ENCODE results near the gene KCTD7. TPM values are rescaled to one million over a fixed set of nuclear protein-coding genes. Genes with fewer than 3 reads are reported as not detected.
A peak's percentile ranks its signal among the peaks of the same experiment; 100 is the strongest.
"Not testable (repeated sequence)": the region's sequence is repeated elsewhere in the genome, so short reads cannot be mapped to it uniquely, and the experiment has no call there.

KCTD7 gene
- total RNA-seq (10 to 100 TPM; 15.3 to 23.3 (median 19.6) TPM), polyA plus RNA-seq (1 to 10 TPM; 3.2 to 7.3 (median 3.6) TPM)

GRCh38 chr7:66628361-66629221 lies at the start of gene KCTD7:
Gene KCTD7 (plus strand): TSS chr7:66628881. CDS start chr7:66629065, 184 bp downstream.
- Histone ChIP-seq H3K36me3 (peaks cover 0 to 5% (median 2%) of the 10 kb centered on the region in 4 donors), H3K27ac (peak within 1 kb of the TSS; percentile 95 to 97 (median 96)), H3K9me3 (no peaks in the 10 kb centered on the region), H3K4me1 (peaks cover 0 to 48% (median 36%) of the 10 kb centered on the region in 4 donors), H3K27me3 (no peaks in the 10 kb centered on the region), H3K4me3 (peak within 1 kb of the TSS; percentile 64 to 90 (median 72))
- peak; percentile 99 for DNase-seq
- TF ChIP-seq, protein P1, sequence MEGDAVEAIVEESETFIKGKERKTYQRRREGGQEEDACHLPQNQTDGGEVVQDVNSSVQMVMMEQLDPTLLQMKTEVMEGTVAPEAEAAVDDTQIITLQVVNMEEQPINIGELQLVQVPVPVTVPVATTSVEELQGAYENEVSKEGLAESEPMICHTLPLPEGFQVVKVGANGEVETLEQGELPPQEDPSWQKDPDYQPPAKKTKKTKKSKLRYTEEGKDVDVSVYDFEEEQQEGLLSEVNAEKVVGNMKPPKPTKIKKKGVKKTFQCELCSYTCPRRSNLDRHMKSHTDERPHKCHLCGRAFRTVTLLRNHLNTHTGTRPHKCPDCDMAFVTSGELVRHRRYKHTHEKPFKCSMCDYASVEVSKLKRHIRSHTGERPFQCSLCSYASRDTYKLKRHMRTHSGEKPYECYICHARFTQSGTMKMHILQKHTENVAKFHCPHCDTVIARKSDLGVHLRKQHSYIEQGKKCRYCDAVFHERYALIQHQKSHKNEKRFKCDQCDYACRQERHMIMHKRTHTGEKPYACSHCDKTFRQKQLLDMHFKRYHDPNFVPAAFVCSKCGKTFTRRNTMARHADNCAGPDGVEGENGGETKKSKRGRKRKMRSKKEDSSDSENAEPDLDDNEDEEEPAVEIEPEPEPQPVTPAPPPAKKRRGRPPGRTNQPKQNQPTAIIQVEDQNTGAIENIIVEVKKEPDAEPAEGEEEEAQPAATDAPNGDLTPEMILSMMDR (IDR thresholded peaks at IDR 0.05): no peak
- peak; percentile 98 to 99 for TF ChIP-seq POLR2A (IDR thresholded peaks at IDR 0.05)
- TF ChIP-seq EP300 (IDR thresholded peaks at IDR 0.05): no peak
- peak; percentile 100 for TF ChIP-seq POLR2AphosphoS5 (IDR thresholded peaks at IDR 0.05)
- intact Hi-C loops (cut with DNase I): loop anchor here (1.0 to 5.0 kb wide), 4 partner anchors 26 to 876 kb away; no protein-coding TSS in a partner anchor
- WGBS, 2 donors: 0 to 1% methylated on average over 92 to 93 of the region's 93 CpGs

DNA sequence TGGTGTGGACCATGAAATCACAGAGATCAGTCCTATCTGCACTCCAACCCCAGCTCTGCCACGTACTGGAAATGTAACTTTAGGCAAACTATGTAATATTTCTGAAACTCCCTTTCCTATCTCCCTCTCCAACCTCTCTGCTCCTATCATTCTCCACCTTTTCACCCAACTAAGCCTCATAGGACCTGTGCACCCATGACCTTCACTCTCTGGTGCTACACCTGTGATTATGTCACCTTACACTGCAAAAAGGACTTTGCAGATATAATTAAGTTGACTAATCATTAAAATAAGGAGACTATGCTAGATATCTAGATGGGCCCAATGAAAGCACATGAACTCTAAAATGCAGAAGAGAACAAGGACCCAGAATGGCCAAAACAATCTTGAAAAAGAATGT lies 48.3 kb upstream of the KCTD7 start:
- H3K27ac ChIP-seq; DNase-seq; H3K9me3 ChIP-seq; intact Hi-C loops (cut with DNase I); H3K27me3 ChIP-seq; H3K4me3 ChIP-seq: not testable (repeated sequence)
- H3K4me1 ChIP-seq: peaks cover 0 to 17% (median 5%) of the 10 kb centered on the region in 4 donors
- 81 to 100% methylated on average over 1 of the region's 1 CpG for whole genome bisulfite sequencing, 2 donors
- H3K36me3 ChIP-seq: peaks cover 0 to 33% (median 2%) of the 10 kb centered on the region in 4 donors

- H3K27ac ChIP-seq; H3K4me3 ChIP-seq; intact Hi-C loops (cut with DNase I); DNase-seq; H3K9me3 ChIP-seq; H3K27me3 ChIP-seq: not testable (repeated sequence)
- WGBS, 2 donors: 88 to 96% methylated on average over 4 of the region's 4 CpGs
- H3K36me3 ChIP-seq: peaks cover 0 to 21% (median 2%) of the 10 kb centered on the region in 4 donors
- peaks cover 0 to 26% (median 13%) of the 10 kb centered on the region in 4 donors for H3K4me1 ChIP-seq
These were observed 45.7 kb upstream of the KCTD7 start for GRCh38 chr7:66582816-66583489.

GRCh38 chr7:66583490-66584110 lies 45.1 kb upstream of the KCTD7 start:
- intact Hi-C loops (cut with DNase I): no loop called here
- WGBS, 2 donors: 87 to 91% methylated on average over 2 of the region's 2 CpGs
- no peaks in the 10 kb centered on the region for H3K9me3 ChIP-seq

DNA sequence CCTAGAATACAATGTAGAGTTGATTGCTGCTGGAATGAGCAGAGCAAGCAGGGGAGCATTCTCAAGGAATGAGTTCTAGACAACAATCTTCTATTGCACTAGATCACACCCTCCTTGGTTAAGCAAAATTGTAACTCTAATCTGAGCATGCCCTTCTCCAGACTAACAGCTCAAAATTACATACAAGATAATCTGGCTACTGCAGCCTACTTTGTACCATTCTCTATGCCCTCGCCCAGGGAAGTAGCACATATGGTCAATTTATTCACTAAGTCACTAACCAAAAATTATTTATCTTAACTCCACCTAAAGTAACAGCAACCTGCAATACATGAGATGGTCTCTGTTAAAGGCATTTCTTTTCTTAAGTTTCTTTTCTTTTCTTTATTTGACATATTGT lies 42.5 kb upstream of the KCTD7 start:
- no peak for DNase-seq
- no peaks in the 10 kb centered on the region for H3K9me3 ChIP-seq
- intact Hi-C loops (cut with DNase I): no loop called here
- WGBS, 2 donors: 90 to 93% methylated on average over 1 of the region's 1 CpG
- H3K4me3 ChIP-seq: no peak overlapping the region
- H3K36me3 ChIP-seq: peaks cover 0 to 21% (median 2%) of the 10 kb centered on the region in 4 donors
- no peaks in the 10 kb centered on the region for H3K27me3 ChIP-seq
- H3K27ac ChIP-seq: peak overlapping the region in 1 of 4 donors; percentile 93
- no peak for TF ChIP-seq EP300 (IDR thresholded peaks at IDR 0.05)
- TF ChIP-seq POLR2A (IDR thresholded peaks at IDR 0.05): no peak
- TF ChIP-seq POLR2AphosphoS5 (IDR thresholded peaks at IDR 0.05): no peak
- TF ChIP-seq, protein P1 (IDR thresholded peaks at IDR 0.05): no peak
- peaks cover 0 to 56% (median 37%) of the 10 kb centered on the region in 4 donors for H3K4me1 ChIP-seq

More at GRCh38 chr7:66583490-66584110, 45.1 kb upstream of the KCTD7 start:
- Histone ChIP-seq H3K27me3 (no peaks in the 10 kb centered on the region), H3K4me3 (no peak overlapping the region), H3K36me3 (peaks cover 0 to 21% (median 2%) of the 10 kb centered on the region in 4 donors), H3K4me1 (peaks cover 0 to 33% (median 16%) of the 10 kb centered on the region in 4 donors), H3K27ac (no peak overlapping the region)
- TF ChIP-seq POLR2AphosphoS5 (IDR thresholded peaks at IDR 0.05) (no peak), EP300 (IDR thresholded peaks at IDR 0.05) (no peak)
- DNase-seq: no peak

GRCh38 chr7:66588226-66588625 lies 40.5 kb upstream of the KCTD7 start:
- H3K27me3 ChIP-seq; H3K4me3 ChIP-seq; H3K9me3 ChIP-seq; DNase-seq; intact Hi-C loops (cut with DNase I); H3K36me3 ChIP-seq: not testable (repeated sequence)
- H3K4me1 ChIP-seq: peaks cover 0 to 60% (median 43%) of the 10 kb centered on the region in 4 donors
- 97 to 100% methylated on average over 1 of the region's 1 CpG for WGBS, 2 donors
- peak overlapping the region in 2 of 4 donors; percentile 93 to 94 for H3K27ac ChIP-seq

DNA sequence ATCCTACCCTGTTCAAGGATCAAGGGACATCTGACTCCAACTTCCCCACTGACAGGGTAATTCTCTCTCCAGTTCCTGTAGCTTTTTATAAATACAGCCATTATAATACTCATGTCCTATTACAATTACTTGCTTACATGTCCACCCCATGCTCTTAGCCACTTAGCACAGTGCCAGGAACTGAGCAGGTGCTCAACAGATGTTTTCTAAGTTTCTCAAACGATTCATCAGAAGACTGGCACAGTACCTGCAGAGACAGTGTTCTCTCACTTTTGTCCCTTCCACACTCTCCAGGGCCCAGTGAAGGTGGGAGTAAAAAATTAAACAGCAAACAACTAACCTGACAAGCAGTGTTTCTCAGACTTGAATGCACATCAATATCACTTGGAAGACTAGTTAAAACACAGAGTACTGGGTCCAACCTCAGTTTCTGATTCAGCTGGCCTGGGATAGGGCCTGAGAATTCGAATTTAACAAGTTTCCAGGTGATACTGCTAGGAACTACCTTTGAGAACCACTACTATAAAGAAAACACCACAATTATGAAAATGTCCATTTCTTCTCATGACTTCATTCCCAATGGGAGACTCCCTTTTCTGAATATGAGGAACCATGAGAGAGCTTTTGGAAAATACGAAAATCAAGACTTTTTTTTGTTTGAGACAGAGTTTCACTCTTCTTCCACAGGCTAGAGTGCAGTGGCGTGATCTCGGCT lies 39.7 kb upstream of the KCTD7 start:
- H3K27me3 ChIP-seq; H3K9me3 ChIP-seq; H3K4me3 ChIP-seq; DNase-seq; H3K36me3 ChIP-seq; intact Hi-C loops (cut with DNase I): not testable (repeated sequence)
- Histone ChIP-seq H3K4me1 (peaks cover 0 to 60% (median 43%) of the 10 kb centered on the region in 4 donors), H3K27ac (peak overlapping the region in 3 of 4 donors; percentile 93 to 99 (median 94))
- 72 to 78% methylated on average over 5 of the region's 5 CpGs for WGBS, 2 donors

DNA sequence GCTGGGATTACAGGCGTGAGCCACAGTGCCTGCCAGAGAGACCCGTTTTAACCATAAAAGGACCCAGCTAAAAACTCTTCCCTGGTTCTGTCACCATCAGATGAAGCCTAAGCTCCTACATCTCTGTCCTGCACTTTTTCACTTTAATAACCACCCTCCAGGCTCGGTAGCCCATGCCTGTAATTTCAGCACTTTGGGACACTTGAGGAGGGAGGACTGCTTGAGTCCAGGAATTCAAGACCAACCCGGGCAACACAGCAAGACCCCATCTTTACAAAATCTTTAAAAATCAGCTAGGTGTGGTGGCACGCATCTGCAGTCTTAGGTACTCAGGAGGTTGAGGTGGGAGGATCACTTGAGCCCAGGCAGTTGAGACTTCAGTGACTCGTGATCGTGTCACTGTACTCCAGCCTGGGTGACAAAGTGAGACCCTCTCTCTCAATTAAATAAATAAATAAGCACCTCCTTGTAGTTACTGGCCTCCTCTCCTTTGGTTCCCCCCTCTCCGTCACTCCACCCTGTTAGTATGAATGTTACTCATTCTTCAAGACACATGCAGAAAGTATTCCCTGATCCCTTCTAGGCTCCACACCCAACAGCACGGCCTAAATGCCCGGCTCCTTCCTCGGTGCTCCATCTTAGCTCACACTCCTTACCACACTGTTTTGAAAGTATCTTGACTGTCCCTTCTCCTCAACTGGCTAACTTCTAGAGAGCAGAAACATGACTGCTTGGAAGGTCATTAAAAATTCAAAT lies 38.2 kb upstream of the KCTD7 start:
- H3K27me3 ChIP-seq, H3K36me3 ChIP-seq, DNase-seq, H3K9me3 ChIP-seq: not testable (repeated sequence)
- WGBS, 2 donors: 61 to 76% methylated on average over 11 of the region's 11 CpGs
- Histone ChIP-seq H3K4me1 (peaks cover 0 to 60% (median 43%) of the 10 kb centered on the region in 4 donors), H3K27ac (peak overlapping the region; percentile 93 to 99 (median 96)), H3K4me3 (peak overlapping the region; percentile 71 to 94 (median 87))
- intact Hi-C loops (cut with DNase I): loop anchor here (1.0 to 5.0 kb wide), 2 partner anchors 64 to 92 kb away; no protein-coding TSS in a partner anchor

All from sigmoid colon (tissue), 7 donors.